GM18511 (cell line): ENCODE measurements around the gene FLT4.
"Not testable (repeated sequence)": the region's sequence is repeated elsewhere in the genome, so short reads cannot be mapped to it uniquely, and the experiment has no call there.

Experiments used
- ATAC-seq: cut with Tn5 transposase; IDR thresholded peaks from one replicate; pipeline ENCODE4 v1.9.1; 2021; ENCODE audit warnings: mild to moderate bottlenecking, moderate library complexity; ENCODE audit not compliant: unreplicated experiment

The FLT4 gene

GRCh38 chr5:180670586-180671359 is 21.4 kb upstream of the FLT4 start:
- ATAC-seq: no peak

GRCh38 chr5:180670157-180670556 is 20.8 kb upstream of the FLT4 start:
- no peak for ATAC-seq

- no peak for ATAC-seq
Observed at GRCh38 chr5:180669661-180670060, 20.3 kb upstream of the FLT4 start.

- ATAC-seq: no peak
Observed at GRCh38 chr5:180668835-180669596, 19.6 kb upstream of the FLT4 start.

- no peak for ATAC-seq
Observed at GRCh38 chr5:180666812-180667211, 17.4 kb upstream of the FLT4 start.

- no peak for ATAC-seq
Observed at GRCh38 chr5:180665682-180666404, 16.4 kb upstream of the FLT4 start.

GRCh38 chr5:180658774-180659564 is 9.6 kb upstream of the FLT4 start:
- no peak for ATAC-seq

- ATAC-seq: not testable (repeated sequence)
Observed at GRCh38 chr5:180655243-180655642, 5.8 kb upstream of the FLT4 start.

GRCh38 chr5:180652771-180653170 is 3.4 kb upstream of the FLT4 start:
- ATAC-seq: no peak

- ATAC-seq: no peak
Observed at GRCh38 chr5:180652346-180652745, 2.9 kb upstream of the FLT4 start.

- no peak for ATAC-seq
Observed at GRCh38 chr5:180648658-180649296, 623 bp downstream of the FLT4 start.

- ATAC-seq: no peak
Observed at GRCh38 chr5:180647941-180648500, 1.4 kb downstream of the FLT4 start.

GRCh38 chr5:180647465-180647864 is 1.9 kb downstream of the FLT4 start:
- no peak for ATAC-seq

- no peak for ATAC-seq
Observed at GRCh38 chr5:180646963-180647305, 2.5 kb downstream of the FLT4 start.

GRCh38 chr5:180646289-180646962 is 3.0 kb downstream of the FLT4 start:
- no peak for ATAC-seq

- ATAC-seq: no peak
Observed at GRCh38 chr5:180645274-180646204, 3.9 kb downstream of the FLT4 start.

- no peak for ATAC-seq
Observed at GRCh38 chr5:180644825-180645273, 4.6 kb downstream of the FLT4 start.

- no peak for ATAC-seq
Observed at GRCh38 chr5:180644129-180644824, 5.1 kb downstream of the FLT4 start.
